Fibroblast of peridontal ligament (primary cell): ENCODE results near the gene SH3GL3.

Experiments
- DNase-seq: peaks from one replicate; pipeline ENCODE4 v3.0.0-alpha.2; 2010; ENCODE audit errors: extremely low read depth

The SH3GL3 gene

DNA sequence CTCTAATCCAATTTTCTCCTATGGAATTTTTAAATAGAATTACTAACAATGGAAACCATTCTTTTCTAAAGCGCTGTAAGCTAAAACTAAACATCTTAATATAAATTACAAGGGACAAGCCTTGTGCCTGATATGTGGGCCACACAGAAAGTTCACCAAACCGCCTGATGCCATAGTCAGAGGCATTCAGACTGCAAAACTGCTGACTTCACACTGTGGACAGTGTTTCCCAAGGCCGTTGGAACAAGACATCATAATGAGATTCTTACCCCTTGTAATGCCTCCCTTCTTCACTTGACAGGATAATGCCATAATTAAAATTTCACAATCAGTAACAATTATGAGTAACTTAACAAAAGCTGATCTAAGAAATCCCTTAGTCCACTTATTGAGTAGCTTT is 14.9 kb downstream of the SH3GL3 start:
- DNase-seq = no peak

DNA sequence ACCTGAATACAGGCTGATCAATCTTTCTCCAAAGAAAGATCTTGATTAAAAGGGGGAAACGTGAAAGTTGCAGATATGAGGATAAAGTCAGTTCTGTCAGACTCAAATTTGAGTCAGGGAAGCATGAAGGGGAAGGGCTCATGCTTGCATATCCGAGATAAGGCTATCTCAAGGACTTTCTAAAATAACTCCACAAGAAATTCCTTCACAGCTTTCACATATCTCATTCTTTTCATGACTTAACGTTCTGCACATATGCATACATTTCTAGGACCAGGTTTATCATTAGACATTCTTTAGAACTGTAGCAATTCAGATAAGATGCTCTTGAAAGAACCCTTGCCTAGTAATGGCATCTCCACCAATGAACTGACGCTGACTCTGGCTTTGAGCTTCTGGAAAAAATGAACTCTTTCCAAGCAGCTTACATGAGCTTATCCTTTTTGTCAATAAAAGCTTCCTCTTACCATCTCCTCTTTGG is 15.9 kb downstream of the SH3GL3 start:
- no peak for DNase-seq

DNA sequence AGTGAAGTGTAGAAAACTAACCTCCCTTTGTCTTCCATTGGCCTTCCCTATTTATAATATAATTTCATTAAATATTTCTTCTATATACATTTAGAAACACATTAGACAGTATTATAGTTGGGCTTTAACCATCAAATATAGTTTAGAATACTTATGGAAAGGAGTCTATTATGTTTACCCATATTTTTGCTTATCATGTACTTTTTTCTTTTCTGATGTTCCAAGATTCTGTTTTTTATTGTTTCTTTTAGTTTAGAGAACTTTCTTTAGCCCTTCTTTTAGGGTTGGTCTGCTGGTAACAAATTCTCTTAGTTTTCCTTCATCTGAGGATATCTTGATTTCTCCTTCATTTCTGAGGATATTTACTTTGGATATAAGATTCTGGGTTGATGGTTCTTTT is 23.7 kb downstream of the SH3GL3 start:
- no peak for DNase-seq

DNA sequence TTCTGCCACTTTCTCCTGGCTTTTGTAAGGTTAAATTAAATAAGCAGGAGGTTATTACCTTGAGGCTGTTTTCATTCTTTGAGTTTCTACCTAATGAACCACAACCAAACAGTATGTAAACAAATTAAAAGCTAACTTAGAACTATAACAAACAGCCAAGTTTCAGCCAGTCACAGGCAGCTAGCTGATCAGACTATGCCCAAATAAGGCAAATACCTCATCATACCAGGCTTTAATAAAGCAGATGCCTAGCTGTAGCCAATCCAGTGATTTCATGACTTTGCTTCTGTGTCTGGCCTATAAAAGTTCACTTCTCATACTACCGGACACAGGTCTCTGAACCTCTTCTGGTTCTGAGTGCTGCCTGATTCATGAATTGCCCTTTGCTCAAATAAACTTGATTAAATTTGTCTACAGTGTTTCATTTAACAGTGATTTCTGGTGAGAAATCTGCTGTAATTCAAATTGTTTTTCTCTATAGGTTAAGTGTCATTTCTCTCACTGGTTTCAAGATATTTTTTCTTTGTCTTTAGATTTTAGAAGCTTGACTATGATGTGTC is 24.2 kb downstream of the SH3GL3 start:
- DNase-seq = no peak

DNA sequence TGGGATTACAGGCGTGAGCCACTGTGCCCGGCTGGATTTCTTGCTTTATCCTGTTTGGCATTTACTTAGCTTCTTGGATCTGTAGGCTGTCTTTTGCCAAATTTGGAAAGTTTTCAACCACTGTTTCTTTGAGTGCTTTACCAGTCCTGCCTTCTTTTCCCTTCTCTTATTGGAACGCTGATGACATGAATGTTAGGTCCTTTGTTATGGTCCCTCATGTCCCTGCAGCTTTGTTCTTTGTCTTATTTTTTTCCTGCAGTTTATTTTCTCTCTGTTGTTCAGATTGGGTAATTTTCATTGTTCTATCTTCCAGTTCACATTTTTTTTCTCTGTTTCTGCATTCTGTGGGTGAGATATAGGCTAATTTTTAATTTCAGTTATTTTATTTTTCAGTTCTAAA is 25.0 kb downstream of the SH3GL3 start:
- no peak for DNase-seq

DNA sequence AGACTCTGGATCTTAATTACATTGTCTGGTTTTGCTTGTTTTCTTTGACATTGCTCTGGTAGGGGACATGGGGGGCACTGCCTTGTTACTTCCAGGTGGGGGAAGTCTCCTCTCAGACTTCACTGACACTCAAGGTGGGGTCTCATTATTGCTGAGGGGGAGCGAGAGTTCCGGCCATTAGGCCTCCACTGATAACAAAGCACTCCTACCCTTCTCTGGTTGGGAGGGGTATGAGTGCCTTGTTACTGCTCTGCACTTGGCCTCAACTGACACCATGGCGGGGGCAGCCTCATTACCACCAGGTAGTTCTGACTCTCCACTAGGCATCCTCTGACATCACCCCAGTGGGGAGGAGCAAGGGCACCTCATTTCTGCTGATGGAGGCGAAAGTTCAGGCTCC is 25.7 kb downstream of the SH3GL3 start:
- no peak for DNase-seq

DNA sequence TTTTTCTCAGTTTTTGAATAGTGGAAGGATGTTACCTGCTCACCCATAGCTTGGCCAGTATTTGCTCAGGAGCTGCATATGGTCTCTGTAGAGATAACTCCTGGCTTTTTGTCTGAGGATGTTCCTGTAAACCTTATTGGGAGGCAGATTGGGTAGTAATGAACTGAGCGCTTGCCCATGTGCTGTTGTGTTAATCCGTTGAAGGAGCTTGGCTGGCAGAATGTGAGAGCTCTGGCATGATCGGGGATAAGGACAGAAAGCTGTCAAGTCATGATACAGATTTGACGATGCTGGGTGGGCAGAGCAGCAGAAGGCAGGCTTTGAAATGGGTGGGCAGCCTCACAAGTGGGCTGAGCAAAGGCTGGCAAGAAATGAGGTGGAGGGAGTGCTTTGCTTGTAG is 27.4 kb downstream of the SH3GL3 start:
- no peak for DNase-seq

DNA sequence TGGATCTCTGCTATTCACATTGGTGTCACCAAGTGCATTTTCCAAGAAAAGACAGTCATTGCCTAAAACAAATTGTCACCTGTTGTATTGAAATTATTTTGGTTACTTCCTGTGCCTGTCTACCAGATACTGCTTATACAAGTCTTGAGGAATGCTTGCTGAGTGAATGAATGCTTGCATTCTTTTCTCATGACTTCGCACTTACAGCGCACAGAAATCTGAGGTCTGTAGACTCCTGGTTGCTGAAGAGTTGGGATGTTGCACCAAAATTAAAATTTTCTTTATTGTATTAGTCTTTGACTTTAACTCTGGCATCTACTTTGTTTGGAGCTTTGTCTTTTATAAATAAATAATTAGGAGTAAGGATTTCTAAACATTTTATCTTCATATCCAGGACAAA is 28.4 kb downstream of the SH3GL3 start:
- no peak for DNase-seq

DNA sequence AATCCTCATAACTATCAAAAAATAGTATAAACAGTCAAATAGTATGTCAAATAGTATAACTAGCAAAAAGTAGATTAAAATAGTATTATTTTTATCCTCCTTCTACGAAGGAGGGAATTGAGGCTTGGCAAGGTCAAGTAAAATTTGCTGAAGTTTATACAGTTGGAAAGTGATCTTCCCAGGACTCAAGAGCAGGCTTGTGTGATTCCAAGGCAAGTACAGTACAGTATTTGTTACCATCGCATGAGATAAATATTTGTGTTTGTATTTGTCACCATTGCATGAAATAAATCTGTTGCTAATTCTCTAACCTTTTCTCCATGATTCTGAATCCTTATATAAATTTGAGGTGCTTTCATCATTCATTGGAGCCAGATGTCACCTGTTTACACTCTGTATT is 28.9 kb downstream of the SH3GL3 start:
- no peak for DNase-seq

DNA sequence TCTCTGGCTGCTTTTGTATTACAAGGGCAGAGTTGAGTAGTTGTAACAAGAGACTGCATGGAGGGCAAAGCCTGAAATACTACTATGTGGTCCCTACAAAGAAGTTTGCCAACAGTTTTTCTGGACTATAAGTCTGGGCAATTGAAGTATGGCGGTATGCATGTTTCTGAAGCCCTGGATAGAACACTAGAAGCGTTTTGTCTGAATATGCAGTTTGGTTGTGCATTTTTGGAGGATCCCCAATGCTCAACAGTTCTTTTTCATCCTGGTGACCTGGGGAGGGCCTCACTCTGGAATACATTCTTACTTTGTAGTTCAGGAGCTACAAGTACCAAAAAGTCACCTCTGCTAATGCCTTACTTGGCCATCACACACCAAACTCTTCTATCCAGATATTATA is 29.6 kb downstream of the SH3GL3 start:
- DNase-seq = no peak

DNA sequence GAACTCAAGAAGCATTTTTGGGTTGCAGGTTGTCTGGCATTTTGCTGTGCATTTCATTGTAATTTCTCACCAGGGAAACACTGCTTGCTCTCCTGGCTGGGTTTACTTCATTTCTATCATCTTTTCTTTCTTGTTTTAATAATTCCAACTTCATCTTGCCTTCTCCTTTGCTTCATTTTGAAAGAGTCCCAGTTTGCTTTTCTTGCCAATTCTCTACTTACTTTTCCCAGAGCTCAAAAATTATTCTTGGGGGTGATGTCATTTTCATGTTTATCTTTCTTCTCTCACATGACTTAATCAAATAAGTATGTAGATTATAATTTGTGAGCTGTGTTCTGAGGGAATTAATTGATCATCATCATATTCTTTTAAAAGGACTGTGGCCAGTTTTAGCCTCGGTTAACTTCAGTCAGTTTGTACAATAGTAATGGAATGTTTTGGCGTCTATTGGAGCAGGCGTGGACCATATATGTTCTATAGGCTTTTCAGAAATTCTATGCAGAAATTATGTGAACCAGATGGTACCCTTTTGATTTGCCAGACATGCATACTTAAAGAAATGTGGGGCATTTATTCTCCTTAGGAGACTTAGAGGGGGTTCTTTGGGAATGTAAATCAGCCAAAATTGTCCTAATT is 30.1 kb downstream of the SH3GL3 start:
- no peak for DNase-seq

DNA sequence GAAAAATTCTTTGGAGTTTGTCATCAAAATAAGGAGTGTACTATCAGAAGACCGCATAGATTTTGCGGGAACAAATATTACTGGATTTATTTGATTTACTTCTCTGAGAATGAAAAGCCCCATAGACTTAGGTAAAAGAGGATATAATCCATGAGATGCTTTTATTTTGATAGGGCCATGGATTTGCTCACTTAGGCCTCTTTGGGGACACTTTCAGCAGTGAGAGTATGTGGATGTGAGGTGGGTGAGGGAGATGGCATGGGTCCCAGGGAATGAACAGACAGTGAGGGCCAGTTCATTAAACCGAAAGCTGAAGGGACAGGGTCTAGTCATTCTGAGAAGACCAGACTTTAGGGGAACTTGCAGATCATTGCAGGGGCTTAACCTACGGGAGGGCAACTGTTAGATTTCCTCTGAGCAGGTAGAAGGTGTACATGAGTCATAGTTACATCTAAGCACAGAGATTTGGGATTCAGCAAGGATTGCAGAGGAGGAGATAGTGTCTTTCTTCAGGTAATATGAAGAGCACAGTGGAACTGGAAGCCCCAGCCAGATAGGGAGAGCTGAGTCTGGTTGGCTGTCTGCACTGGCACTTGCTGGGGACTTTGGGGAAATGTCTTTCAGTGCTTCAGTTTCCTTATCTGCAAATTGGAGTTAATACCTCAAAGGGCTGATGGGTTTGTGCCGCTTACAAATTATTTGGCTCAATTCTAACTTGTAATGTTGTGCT is 30.8 kb downstream of the SH3GL3 start:
- no peak for DNase-seq

DNA sequence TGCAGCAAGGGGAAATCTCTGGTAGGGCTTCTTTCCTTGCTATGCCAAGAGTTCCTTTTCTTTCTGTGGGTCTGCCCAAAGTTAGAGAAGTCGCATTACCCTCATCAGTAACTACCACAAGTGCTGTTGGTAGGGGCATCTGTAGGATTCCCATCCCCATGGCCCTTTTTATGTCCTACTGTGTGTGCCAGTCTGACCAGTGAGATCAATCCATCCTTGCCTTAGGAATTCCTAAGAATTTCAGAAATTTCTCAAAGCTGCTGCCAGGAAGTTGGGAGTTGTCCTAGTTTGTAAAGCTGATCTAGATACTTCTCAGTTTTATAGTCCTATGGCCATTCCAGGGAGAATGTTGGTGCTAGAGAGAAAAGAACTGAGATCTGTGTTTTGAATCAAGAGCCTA is 36.5 kb downstream of the SH3GL3 start:
- DNase-seq = no peak

DNA sequence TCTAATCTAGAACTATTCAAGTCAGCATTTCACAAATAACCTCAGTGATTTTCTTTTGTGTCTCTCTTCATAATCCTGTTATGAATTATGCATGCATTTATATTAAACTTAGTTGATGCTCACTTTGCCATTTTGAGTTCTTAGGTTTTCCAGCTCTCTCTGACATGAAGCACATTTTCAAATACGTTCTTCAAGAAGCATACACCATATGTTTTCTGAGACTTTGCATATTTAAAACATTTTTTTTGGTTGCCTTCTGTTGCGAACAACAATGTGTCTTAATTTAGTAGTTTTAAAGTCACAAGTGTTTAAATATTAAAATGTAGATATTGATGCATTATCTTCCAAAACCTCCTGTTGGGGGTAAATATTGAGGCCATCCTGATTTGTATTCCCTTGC is 37.5 kb downstream of the SH3GL3 start:
- no peak for DNase-seq

DNA sequence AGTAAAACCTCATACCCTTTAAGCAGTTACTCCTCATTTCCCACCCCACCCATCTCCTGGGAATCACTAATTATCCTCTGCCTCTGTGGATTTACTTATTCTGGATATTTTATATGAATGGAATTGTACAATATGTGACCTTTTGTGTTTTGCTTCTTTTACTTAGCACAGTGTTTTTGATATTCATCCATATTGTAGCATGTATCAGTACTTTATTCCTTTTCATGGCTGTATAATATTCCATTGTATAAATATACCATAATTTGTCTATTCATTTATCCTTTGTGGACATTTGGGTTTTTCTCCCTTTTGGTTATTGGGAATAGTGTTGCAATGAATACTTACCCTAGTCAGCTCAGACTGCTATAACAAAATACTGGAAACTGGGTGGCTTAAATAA is 39.2 kb downstream of the SH3GL3 start:
- DNase-seq = no peak

DNA sequence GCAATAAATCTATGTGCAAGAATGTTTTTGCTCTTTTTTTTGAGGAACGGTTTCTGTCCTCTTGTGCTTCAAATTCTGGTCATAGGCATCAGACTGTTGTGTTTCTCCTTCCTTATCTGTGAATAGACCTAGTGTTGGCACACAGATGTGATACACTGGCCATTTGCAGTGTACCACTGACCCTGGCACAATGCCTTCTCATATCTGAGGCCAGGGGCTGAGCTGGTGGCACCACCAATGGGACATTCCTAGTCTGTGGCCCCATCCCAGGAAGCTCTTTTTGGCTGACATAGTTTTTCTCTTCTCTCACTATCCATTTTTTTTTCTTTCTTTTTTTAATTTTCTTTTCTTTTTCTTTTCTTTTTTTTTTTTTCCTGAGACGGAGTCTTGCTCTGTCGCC is 40.4 kb downstream of the SH3GL3 start:
- DNase-seq = no peak

DNA sequence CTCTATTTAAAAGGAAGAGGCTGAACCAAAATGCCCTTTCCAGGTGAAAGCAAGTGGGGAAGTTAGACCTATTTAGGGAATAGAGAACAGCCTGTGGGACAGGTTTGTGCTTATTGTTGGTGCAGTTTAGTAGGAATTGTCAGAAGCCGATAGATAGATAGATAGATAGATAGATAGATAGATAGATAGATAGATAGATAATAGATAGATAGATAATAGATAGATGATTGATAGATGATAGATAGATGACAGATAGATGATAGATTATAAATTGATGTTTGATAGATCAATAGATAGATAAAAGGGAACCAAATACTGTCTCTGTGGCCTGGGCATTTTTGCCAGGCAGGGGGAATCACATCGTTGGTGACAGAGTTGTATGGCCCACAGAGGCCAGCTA is 42.5 kb downstream of the SH3GL3 start:
- no peak for DNase-seq

DNA sequence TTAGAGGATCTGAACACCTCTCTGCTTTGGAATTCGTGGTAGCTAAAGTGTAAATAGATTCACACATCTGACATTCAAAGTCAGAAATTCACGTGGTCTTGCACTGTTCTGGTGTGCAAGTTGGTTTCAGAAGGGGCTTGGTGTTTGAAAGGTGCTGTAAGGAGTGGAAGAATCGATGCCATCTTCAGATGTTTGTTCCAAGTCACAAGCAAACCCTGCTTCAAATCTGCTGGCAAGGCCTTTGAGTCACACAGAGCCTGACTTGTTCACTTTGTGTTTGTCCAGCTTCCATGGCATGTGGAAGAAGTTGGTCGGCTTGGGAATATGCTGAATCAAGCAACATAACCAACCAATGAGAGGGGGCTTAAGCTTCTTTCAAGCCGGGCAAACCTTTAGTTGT is 44.3 kb downstream of the SH3GL3 start:
- no peak for DNase-seq

DNA sequence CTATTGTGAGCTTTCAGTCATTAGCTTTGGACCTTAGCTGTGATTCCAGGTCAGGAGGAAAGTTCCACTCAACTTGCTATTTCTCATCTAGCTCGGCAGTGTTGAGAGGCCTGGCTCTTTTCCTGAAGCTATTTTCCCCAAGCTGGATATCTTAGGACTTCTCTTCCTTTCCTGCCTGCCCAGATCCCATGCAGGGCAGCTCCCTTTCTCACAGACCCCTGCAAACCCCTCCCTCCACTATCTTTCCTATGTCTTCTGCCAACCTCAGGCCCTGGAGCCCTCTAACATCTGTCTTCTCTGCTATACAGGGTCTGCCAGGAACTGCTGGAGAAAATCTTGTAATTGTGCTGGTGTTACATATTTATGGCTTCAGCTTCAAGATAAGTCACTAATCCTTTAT is 49.6 kb downstream of the SH3GL3 start:
- DNase-seq = no peak

DNA sequence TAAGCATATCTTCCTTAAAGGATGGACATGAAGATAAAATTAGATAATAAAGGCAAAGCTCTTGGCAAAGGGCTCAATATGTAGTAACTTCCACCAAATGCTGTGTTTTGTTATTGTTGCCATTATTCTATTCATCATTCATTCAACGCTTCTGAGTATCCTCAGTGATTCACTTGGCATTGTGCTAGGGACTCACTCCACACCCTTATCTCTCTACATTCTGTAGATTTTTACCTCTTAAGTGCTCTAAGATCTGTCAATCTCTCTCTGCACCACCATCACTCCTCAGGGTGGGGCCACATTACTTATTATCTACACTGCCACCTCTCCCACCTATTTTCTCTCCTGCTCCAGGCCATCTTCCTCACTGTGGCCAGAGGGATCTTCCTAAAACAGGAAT is 51.2 kb downstream of the SH3GL3 start:
- DNase-seq = no peak

DNA sequence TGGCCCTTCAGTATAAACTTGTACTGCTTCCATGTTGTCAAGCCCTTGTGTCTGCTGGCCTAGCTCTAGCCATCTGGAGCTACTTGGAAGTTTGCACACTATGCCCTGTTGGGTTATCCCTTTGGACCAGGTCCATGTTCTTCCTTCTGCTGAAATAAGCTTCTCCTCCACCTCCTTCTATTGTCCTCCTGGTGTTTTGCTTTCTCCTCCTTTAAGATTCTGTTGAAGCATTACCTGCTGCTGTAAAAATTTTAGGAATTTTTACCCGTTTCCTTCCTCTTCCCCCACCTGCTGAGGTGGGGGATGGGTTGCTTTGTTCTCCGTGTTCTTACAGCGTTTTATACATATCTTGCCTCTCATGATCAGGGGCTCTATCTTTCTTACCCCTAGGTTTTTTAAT is 51.7 kb downstream of the SH3GL3 start:
- no peak for DNase-seq

DNA sequence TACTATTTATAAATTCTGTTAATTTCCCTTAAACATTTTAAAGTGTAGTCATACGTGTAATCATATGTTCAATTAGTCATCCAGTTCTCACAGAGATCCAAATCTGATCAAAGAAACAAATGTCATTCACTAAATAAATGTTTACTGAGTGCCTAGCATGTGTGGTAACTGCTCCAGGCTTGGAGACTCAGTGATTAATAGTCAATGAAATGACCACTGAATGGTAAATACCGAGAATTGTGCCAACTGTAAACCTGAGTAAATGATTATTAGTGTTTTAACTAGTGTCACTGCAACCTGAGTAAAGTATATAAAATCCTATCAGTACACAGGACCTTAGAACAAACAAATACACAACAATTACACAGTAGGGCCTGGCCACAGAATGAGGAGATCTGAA is 52.3 kb downstream of the SH3GL3 start:
- DNase-seq = no peak

DNA sequence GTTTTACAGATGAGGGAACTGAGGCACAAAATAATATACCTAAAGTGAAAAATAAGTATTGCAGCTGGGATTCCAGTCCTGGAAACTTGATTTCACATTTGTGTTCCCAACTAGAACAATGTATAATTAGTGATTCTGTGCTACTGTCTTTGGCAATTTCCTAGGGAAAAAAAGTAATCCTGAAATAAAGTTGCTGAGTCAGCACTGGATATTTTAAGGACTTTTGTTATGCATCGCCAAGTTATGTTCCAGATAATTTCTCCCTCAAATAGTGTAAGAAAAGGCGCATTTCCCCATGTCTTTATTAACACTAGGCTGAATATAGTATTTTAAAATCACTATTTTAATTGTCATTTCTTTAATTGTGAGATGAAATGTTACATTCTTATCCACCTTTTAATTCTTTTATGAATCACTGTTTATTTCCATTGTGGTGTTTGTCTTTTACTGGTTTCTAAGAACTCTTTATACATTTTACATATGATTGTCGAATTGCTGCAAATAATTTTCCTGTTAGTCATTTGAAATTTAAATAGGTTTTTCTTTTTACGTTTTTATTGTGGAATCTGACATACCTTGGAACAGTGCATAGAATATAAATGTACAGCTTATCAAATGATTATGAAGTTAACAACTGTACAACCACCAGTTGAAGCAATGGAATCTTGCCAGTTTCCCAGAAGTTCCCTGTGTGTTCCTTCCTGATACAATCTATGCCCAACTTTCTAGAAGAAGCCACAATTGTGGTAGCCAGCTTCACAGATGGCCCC is 56.6 kb downstream of the SH3GL3 start:
- no peak for DNase-seq
